ENCODE results near the gene SIGLEC8. TPM values are rescaled to one million over a fixed set of nuclear protein-coding genes. Genes with fewer than 3 reads are reported as not detected.

Gene SIGLEC8
- total and polyA plus RNA-seq, 2 of the 4 experiments (the other 2 are of a cell fraction) = not detected

DNA sequence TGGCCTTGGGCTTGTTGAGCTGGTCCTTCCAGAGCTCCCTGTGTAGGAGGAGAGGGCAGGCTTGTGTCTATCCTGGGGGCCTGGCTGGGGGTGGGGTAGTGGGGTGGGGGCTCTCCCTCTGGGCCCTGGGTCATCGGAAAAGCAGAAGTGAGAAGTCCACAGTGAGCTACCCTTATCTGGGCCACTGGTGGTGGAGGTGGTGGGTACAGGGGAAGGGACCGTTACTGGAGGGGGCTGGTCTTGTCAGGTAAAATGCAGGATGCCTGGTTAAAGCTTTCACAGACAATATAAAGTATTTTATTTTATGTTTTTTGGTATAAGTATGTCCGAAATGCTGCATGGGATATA is 40.5 kb downstream of the SIGLEC8 start:
- TF ChIP-seq SMC3 (IDR thresholded peaks at IDR 0.05; ENCODE audit: low read depth, low read length) (no peak), RAD21 (IDR thresholded peaks at IDR 0.05; ENCODE audit: low read length) (no peak), CHD1 (IDR thresholded peaks at IDR 0.05; ENCODE audit: low read depth, low read length) (no peak)
- H2AK9ac ChIP-seq (replicated peaks; ENCODE audit: low read depth, low read length, poor library complexity) = no peak overlapping the region
- no peak overlapping the region for H4K8ac ChIP-seq (ENCODE audit: low read depth in 2 of 2, low read length in 2 of 2)
- no peak overlapping the region for H4K5ac ChIP-seq (ENCODE audit: low read depth, low read length)
- intact Hi-C loops (cut with micrococcal nuclease) = no loop called here
- no CpG with 5 or more reads among the region's 3 CpGs for WGBS, 2 experiments (ENCODE audit: extremely low coverage in 2 of 2, insufficient read length in 1 of 2)
- no peak overlapping the region for H3K4ac ChIP-seq (ENCODE audit: low read depth, low read length)
- no peak overlapping the region for H3K56ac ChIP-seq (ENCODE audit: extremely low read depth, insufficient read depth, low read length)
- H3K23ac ChIP-seq (ENCODE audit: low read depth, low read length) = no peak overlapping the region
- no peaks in the 10 kb centered on the region for H3K4me1 ChIP-seq (ENCODE audit: control insufficient read depth, insufficient read depth, low read length)
- ATAC-seq (ENCODE audit: low read depth) (no peak), DNase-seq (no peak)
- H3K14ac ChIP-seq (replicated peaks; ENCODE audit: low read depth, low read length) = no peak overlapping the region
- H3K27ac ChIP-seq (ENCODE audit: insufficient read depth, low read length) = no peak overlapping the region
- no peak overlapping the region for H2BK20ac ChIP-seq (ENCODE audit: low read depth, low read length)
- ChIA-PET CTCF (interaction anchor here (1.2 kb wide), 1 partner anchor 20 kb away, joined by 3 read pairs; no protein-coding TSS in a partner anchor), POLR2A (ENCODE audit: unreplicated experiment) (no interaction called here)
- dilution Hi-C loops (cut with HindIII; ENCODE audit: low sequenced_read_pairs, unreplicated experiment) = no loop called here
- H3K27me3 ChIP-seq (ENCODE audit: control insufficient read depth, insufficient read depth, low read length) = no peaks in the 10 kb centered on the region
- no peak overlapping the region for H3K4me3 ChIP-seq (ENCODE audit: insufficient read depth, low read depth, low read length)
- H3K18ac ChIP-seq (ENCODE audit: low read depth, low read length) = no peak overlapping the region
- H3K36me3 ChIP-seq (ENCODE audit: control insufficient read depth, insufficient read depth, low read length) = no peaks in the 10 kb centered on the region
- in situ Hi-C loops (cut with MboI; ENCODE audit: low sequenced_read_pairs) = no loop called here
- no peaks in the 10 kb centered on the region for H3K79me1 ChIP-seq (ENCODE audit: low read depth in 1 of 2, low read length in 2 of 2)
- no peaks in the 10 kb centered on the region for H3K9me3 ChIP-seq (ENCODE audit: control insufficient read depth, insufficient read depth, low read length)
- H2AK5ac ChIP-seq (ENCODE audit: low read depth, low read length) = no peak overlapping the region
- no peak overlapping the region for H2BK120ac ChIP-seq (ENCODE audit: low read depth, low read length)
- no peak overlapping the region for H2BK5ac ChIP-seq (ENCODE audit: low read depth, low read length, poor library complexity, severe bottlenecking)
- no peak overlapping the region for H2BK15ac ChIP-seq (ENCODE audit: low read depth, low read length)
- no peak overlapping the region for H3K4me2 ChIP-seq (ENCODE audit: low read depth, low read length)
- BruUV-seq (replicated peaks) = no TSS peak
- no peak overlapping the region for H4K91ac ChIP-seq (ENCODE audit: insufficient read depth, low read depth, low read length)
- H2AFZ ChIP-seq (replicated peaks; ENCODE audit: low read length, poor library complexity) = no peak overlapping the region
- H3K9me1 ChIP-seq (ENCODE audit: insufficient read depth, low read length) = no peaks in the 10 kb centered on the region
- H4K20me1 ChIP-seq (ENCODE audit: insufficient read depth, low read length) = no peaks in the 10 kb centered on the region
- H3K9ac ChIP-seq (ENCODE audit: low read depth, low read length) = no peak overlapping the region

All from IMR-90 (cell line).